ENCODE measurements around the gene SLC17A7. TPM values are rescaled to one million over a fixed set of nuclear protein-coding genes. Genes with fewer than 3 reads are reported as not detected.

SLC17A7 gene
- total and polyA plus RNA-seq, 2 of the 13 experiments (the other 11 are each of a cell fraction or from before 2014, with no cell fraction given) = 0.32 TPM; not detected in 1

GRCh38 chr19:49451430-49452181 is 10.3 kb upstream of the SLC17A7 start, which contains the start of gene PIH1D1 (continued):
- TF ChIP-seq ZNF33A (CRISPR knock-in tag; IDR thresholded peaks at IDR 0.05; ENCODE audit: borderline replicate concordance) = peak; percentile 66; the same call in 1 of the 2 replicates
- TF ChIP-seq MEIS2 (CRISPR knock-in tag; IDR thresholded peaks at IDR 0.05) = peak; percentile 96
- no peak for TF ChIP-seq PAWR (CRISPR knock-in tag; IDR thresholded peaks at IDR 0.05; ENCODE audit: borderline replicate concordance)
- no peak for TF ChIP-seq TP53 (CRISPR knock-in tag; conservative IDR thresholded peaks at IDR 0.05)
- TF ChIP-seq REXO4 (CRISPR knock-in tag; IDR thresholded peaks at IDR 0.05; ENCODE audit: borderline replicate concordance) = no peak
- 0 out of 2 replicates have a peak, but pooled peaks have one; percentile 64 for TF ChIP-seq CCDC6 (CRISPR knock-in tag; IDR thresholded peaks at IDR 0.05)
- peak; percentile 85 for TF ChIP-seq TARDBP (CRISPR knock-in tag; IDR thresholded peaks at IDR 0.05)
- TF ChIP-seq EHMT2 (IDR thresholded peaks at IDR 0.05; ENCODE audit: borderline replicate concordance, low read depth, low read length) = no peak
- peak; percentile 65 for TF ChIP-seq MEIS1 (CRISPR knock-in tag; IDR thresholded peaks at IDR 0.05; ENCODE audit: borderline replicate concordance)
- no peak for TF ChIP-seq ATF4 (CRISPR knock-in tag; IDR thresholded peaks at IDR 0.05)
- no peak for TF ChIP-seq TEAD2 (CRISPR knock-in tag; IDR thresholded peaks at IDR 0.05)
- peak; percentile 68; the same call in 1 of the 2 replicates for TF ChIP-seq ERF (CRISPR knock-in tag; IDR thresholded peaks at IDR 0.05)
- TF ChIP-seq ZNF18 (CRISPR knock-in tag; IDR thresholded peaks at IDR 0.05; ENCODE audit: insufficient replicate concordance) = peak; percentile 15
- no peak for TF ChIP-seq ZSCAN12 (CRISPR knock-in tag; IDR thresholded peaks at IDR 0.05)
- TF ChIP-seq FOXA1 (IDR thresholded peaks at IDR 0.05) = peak; percentile 69; the same call in 1 of the 2 replicates
- peak; percentile 97 for TF ChIP-seq FOXA1 (CRISPR knock-in tag; IDR thresholded peaks at IDR 0.05)
- TF ChIP-seq CC2D1A (CRISPR knock-in tag; IDR thresholded peaks at IDR 0.05) = 0 out of 2 replicates have a peak, but pooled peaks have one; percentile 32
- TF ChIP-seq ELK4 (CRISPR knock-in tag; IDR thresholded peaks at IDR 0.05; ENCODE audit: borderline replicate concordance) = no peak
- TF ChIP-seq SOX13 (IDR thresholded peaks at IDR 0.05) = no peak
- TF ChIP-seq SOX13 (CRISPR knock-in tag; conservative IDR thresholded peaks at IDR 0.05 in 1 of 2, IDR thresholded peaks at IDR 0.05 in 1 of 2) = no peak
- TF ChIP-seq MXD4 (CRISPR knock-in tag; IDR thresholded peaks at IDR 0.05) = 0 out of 2 replicates have a peak, but pooled peaks have one; percentile 26
- no peak for TF ChIP-seq ATM (IDR thresholded peaks at IDR 0.05; ENCODE audit: borderline replicate concordance)
- no peak for TF ChIP-seq ZNF430 (CRISPR knock-in tag; IDR thresholded peaks at IDR 0.05)
- TF ChIP-seq ZNF710 (CRISPR knock-in tag; IDR thresholded peaks at IDR 0.05; ENCODE audit: borderline replicate concordance) = no peak
- no peak for TF ChIP-seq NFE2 (CRISPR knock-in tag; IDR thresholded peaks at IDR 0.05)
- TF ChIP-seq PLRG1 (conservative IDR thresholded peaks at IDR 0.05) = no peak
